Smooth muscle cell of the pulmonary artery (primary cell): ENCODE results near the gene PDZK1IP1. TPM values are rescaled to one million over a fixed set of nuclear protein-coding genes. Genes with fewer than 3 reads are reported as not detected.

Source experiments
- total RNA-seq: library from RNA; depleted of rRNA; stranded (reverse); fragments of >200 nt; gene quantifications from 2 replicates; pipeline ENCODE4 v1.2.3, GENCODE V29; 2014

Gene PDZK1IP1, protein sequence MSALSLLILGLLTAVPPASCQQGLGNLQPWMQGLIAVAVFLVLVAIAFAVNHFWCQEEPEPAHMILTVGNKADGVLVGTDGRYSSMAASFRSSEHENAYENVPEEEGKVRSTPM
- 0.26 and 2.0 TPM in 2 replicates for total RNA-seq

DNA sequence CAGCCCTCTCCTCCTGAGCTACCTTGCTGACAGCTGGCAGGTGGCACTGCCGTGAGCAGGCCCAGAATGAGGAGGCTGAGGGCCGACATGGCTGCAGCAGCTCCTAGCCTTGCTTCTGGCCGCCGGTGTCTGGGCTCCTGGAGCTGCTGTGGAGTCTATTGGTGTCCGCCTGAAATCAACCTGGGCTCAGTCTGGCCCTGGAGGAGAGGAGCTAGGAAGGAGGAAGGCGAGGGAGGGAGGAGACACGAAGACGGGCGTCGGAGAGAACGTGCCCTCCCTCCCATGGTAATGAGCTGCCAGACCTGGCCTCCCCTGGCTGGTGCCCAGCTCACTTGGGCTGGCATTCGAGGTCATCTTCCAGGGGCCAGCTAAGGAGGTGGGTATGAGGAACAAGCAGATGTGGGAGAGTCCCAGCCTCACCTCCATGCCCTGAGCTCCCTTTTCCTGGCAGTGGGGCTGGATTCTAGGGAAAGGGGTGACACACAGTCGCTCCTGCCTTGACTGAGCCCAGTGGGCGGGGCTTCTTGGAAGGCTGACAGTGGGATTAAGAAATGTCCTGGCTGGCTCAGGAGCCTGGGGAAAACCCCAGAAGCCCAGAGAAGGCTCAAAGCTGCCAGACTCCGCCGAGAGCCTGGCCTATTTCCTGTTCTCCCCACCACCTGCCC lies at the start of gene PDZK1IP1:
Gene PDZK1IP1 (minus strand): TSS at position 193 of the 665 bp plus-strand sequence. CDS start 104 bp downstream, at position 89.

DNA sequence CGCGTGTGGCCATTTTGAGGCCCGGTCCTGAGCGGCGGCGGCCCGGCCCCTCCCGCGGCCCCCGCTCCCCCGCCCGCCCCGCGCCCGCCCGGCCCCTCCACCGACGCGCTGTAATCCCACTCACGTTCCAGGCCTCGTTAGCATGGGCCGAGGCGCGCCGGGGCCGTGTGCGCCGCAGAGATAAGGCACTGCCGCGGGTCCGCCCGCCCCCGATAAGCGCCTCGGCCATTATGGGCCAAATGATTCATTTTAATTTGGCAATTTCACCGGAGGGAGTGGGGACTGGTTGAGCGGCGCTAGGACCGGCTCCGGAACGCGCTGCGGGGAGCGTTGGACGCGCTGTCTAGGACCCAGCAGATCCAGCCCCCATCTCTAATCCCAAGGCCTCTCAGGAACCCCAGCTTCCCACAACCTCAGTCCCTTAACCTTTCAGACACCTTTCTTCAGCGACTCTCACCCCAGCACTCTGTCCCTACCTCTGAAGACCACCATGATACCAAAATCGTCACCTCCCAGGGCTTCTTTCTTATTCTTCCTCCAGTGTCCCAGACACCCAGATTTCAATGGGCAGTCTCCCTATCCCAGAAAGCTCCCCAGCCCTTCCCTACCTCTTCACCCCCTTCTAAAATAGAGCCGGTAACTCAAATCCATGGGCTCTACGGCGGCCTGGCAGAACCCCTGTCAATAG lies 42.5 kb upstream of the PDZK1IP1 start, which contains the start of gene TAL1:
Gene TAL1 (minus strand): TSS at position 39 of the 688 bp plus-strand sequence. CDS start 6,337 bp downstream, outside the sequence.

DNA sequence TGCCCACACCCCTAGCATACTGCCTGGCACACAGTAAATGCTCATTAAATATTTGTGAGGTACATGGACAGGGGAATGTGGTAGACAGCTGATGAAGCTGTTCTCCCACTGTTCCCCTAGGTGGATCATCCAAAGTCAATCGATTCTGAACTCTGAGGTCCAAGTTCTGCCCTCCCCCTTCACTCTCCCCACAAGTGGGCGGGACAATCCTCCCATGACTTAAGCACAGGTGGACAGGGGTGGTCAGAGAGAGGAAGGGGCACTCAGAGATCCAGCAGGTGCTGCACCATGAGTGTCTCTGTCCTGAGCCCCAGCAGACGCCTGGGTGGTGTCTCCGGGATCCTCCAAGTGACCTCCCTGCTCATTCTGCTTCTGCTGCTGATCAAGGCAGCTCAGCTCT lies 52.6 kb downstream of the PDZK1IP1 start, which contains the start of gene CYP4A22:
Gene CYP4A22 (plus strand): TSS at position 244 of the 400 bp plus-strand sequence. CDS start 45 bp downstream, at position 289.

Other genes with a start within 250 kb of the PDZK1IP1 start
- gene CYP4A11, start 248.6 kb downstream of the PDZK1IP1 start, total RNA-seq = not detected in 2 replicates
- gene CYP4X1, start 166.4 kb downstream of the PDZK1IP1 start, total RNA-seq = 1.2 and 2.9 TPM in 2 replicates
- gene CYP4Z1, start 122.8 kb downstream of the PDZK1IP1 start, total RNA-seq = not detected in 2 replicates
- not detected in 2 replicates for gene CYP4A22, start 52.6 kb downstream of the PDZK1IP1 start, total RNA-seq
- gene TAL1, start 42.2 kb upstream of the PDZK1IP1 start, total RNA-seq = 0.07 and 0.91 TPM in 2 replicates
- gene STIL, start 124.1 kb upstream of the PDZK1IP1 start, total RNA-seq = 1.9 and 4.0 TPM in 2 replicates
- 120 and 143 TPM in 2 replicates for gene CMPK1, start 143.8 kb upstream of the PDZK1IP1 start, total RNA-seq
- not detected in 2 replicates for gene FOXE3, start 226.2 kb upstream of the PDZK1IP1 start, total RNA-seq
- gene FOXD2, start 248.0 kb upstream of the PDZK1IP1 start, total RNA-seq = 0.10 and 0.20 TPM in 2 replicates